ENCODE measurements around the gene FOXS1. TPM values are rescaled to one million over a fixed set of nuclear protein-coding genes. Genes with fewer than 3 reads are reported as not detected.

The FOXS1 gene
- total RNA-seq, 1 experiment from 2014 or later, result 0.07 TPM

DNA sequence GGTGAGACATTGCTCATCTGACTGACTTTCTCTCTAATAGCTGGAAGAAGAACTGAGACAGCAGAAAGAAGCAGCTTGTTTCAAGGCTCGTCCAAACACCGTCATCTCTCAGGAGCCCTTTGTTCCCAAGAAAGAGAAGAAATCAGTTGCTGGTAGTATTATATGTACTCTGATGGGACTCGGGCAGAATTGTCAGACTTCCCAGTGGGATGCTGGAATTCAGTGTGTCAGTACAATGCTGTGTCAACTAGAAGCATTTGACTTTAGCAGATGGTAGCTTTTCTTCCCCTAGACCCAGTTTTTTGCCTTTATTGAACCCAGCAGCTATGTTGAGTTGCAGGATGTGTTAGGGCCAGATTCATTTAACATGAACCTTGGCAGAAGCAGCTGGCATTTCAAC lies 48.0 kb downstream of the FOXS1 start:
- peaks cover 91% of the 10 kb centered on the region for H3K36me3 ChIP-seq
- H3K27me3 ChIP-seq, result no peaks in the 10 kb centered on the region
- no peak for DNase-seq
- no peaks in the 10 kb centered on the region for H3K9me3 ChIP-seq
- H3K4me3 ChIP-seq, result no peak overlapping the region

Other genes with a start within 250 kb of the FOXS1 start
- 363 and 396 TPM in 2 replicates for gene ID1, start 240.3 kb downstream of the FOXS1 start, total RNA-seq (2014; rRNA removed; shearing (Covaris generic); ENCODE audit: low replicate concordance)
- not detected in 2 replicates for gene COX4I2, start 207.7 kb downstream of the FOXS1 start, total RNA-seq (2014; rRNA removed; shearing (Covaris generic); ENCODE audit: low replicate concordance)
- gene BCL2L1, start 122.7 kb downstream of the FOXS1 start, total RNA-seq (2014; rRNA removed; shearing (Covaris generic); ENCODE audit: low replicate concordance), result 63.0 and 64.2 TPM in 2 replicates
- 123 and 139 TPM in 2 replicates for gene TPX2, start 106.3 kb downstream of the FOXS1 start, total RNA-seq (2014; rRNA removed; shearing (Covaris generic); ENCODE audit: low replicate concordance)
- not detected in 2 replicates for gene MYLK2, start 26.2 kb downstream of the FOXS1 start, total RNA-seq (2014; rRNA removed; shearing (Covaris generic); ENCODE audit: low replicate concordance)
- 1.3 and 1.9 TPM in 2 replicates for gene DUSP15, start 24.9 kb upstream of the FOXS1 start, total RNA-seq (2014; rRNA removed; shearing (Covaris generic); ENCODE audit: low replicate concordance)
- gene TTLL9, start 25.0 kb upstream of the FOXS1 start, total RNA-seq (2014; rRNA removed; shearing (Covaris generic); ENCODE audit: low replicate concordance), result not detected in 2 replicates
- gene PDRG1, start 106.4 kb upstream of the FOXS1 start, total RNA-seq (2014; rRNA removed; shearing (Covaris generic); ENCODE audit: low replicate concordance), result 31.4 and 31.5 TPM in 2 replicates
- not detected in 2 replicates for gene XKR7, start 122.5 kb upstream of the FOXS1 start, total RNA-seq (2014; rRNA removed; shearing (Covaris generic); ENCODE audit: low replicate concordance)
- gene CCM2L, start 164.8 kb upstream of the FOXS1 start, total RNA-seq (2014; rRNA removed; shearing (Covaris generic); ENCODE audit: low replicate concordance), result not detected in 2 replicates
- gene HCK, start 206.6 kb upstream of the FOXS1 start, total RNA-seq (2014; rRNA removed; shearing (Covaris generic); ENCODE audit: low replicate concordance), result not detected in 2 replicates

All from MG63 (cell line).